NT2/D1 (cell line): ENCODE results near the gene OLFML1.

ENCODE experiments used
- SUZ12 ChIP-seq: IDR thresholded peaks from 2 replicates; pipeline ENCODE4 v1.6.1; 2011; ENCODE audit not compliant: insufficient read length, insufficient read depth; ENCODE audit errors: extremely low read depth
- YY1 ChIP-seq: IDR thresholded peaks from 2 replicates; pipeline ENCODE4 v1.6.1; 2011; ENCODE audit not compliant: insufficient read length, insufficient read depth

GRCh38 chr11:7522121-7522520, 36.8 kb downstream of the OLFML1 start:
- TF ChIP-seq SUZ12 (no peak), YY1 (no peak)
